ENCODE data around the gene IRF2. TPM values are rescaled to one million over a fixed set of nuclear protein-coding genes. Genes with fewer than 3 reads are reported as not detected.
A peak's percentile ranks its signal among the peaks of the same experiment; 100 is the strongest.

Gene IRF2
- total RNA-seq, 2 donors from 2014 or later: 35.3 to 68.0 TPM

- H3K27me3 ChIP-seq (replicated peaks; ENCODE audit: insufficient read depth): no peaks in the 10 kb centered on the region
- no peaks in the 10 kb centered on the region for H3K9me3 ChIP-seq
- ATAC-seq (ENCODE audit: insufficient number of reproducible peaks, low FRiP score, low read depth) (no peak), DNase-seq (ENCODE audit: low spot score) (no peak)
- peaks cover 18 to 56% of the 10 kb centered on the region in 2 donors for H3K4me1 ChIP-seq (ENCODE audit: control insufficient read depth in 1 of 2, low read depth in 2 of 2)
- TF ChIP-seq CTCF (IDR thresholded peaks at IDR 0.05): no peak
- peaks cover 17% of the 10 kb centered on the region for H3K36me3 ChIP-seq
- peak overlapping the region; percentile 29 to 43 for H3K27ac ChIP-seq
- no peak overlapping the region for H3K4me3 ChIP-seq
Measured at GRCh38 chr4:184399512-184399908, 74.8 kb downstream of the IRF2 start.

- no peaks in the 10 kb centered on the region for H3K27me3 ChIP-seq (replicated peaks; ENCODE audit: insufficient read depth)
- ATAC-seq (ENCODE audit: insufficient number of reproducible peaks, low FRiP score, low read depth): no peak
- no peak for TF ChIP-seq CTCF (IDR thresholded peaks at IDR 0.05)
- H3K4me3 ChIP-seq: no peak overlapping the region
- H3K27ac ChIP-seq: peak overlapping the region; percentile 29 to 43
- peaks cover 18 to 56% of the 10 kb centered on the region in 2 donors for H3K4me1 ChIP-seq (ENCODE audit: control insufficient read depth in 1 of 2, low read depth in 2 of 2)
- peaks cover 16% of the 10 kb centered on the region for H3K36me3 ChIP-seq
- no peaks in the 10 kb centered on the region for H3K9me3 ChIP-seq
- no peak for DNase-seq (ENCODE audit: low spot score)
Measured at GRCh38 chr4:184398741-184399511, 75.4 kb downstream of the IRF2 start.

- Histone ChIP-seq H3K27me3 (replicated peaks; ENCODE audit: insufficient read depth) (no peaks in the 10 kb centered on the region), H3K9me3 (no peaks in the 10 kb centered on the region), H3K4me1 (ENCODE audit: control insufficient read depth in 1 of 2, low read depth in 2 of 2) (peaks cover 18 to 56% of the 10 kb centered on the region in 2 donors), H3K4me3 (no peak overlapping the region), H3K27ac (no peak overlapping the region), H3K36me3 (peaks cover 16% of the 10 kb centered on the region)
- no peak for ATAC-seq (ENCODE audit: insufficient number of reproducible peaks, low FRiP score, low read depth)
- no peak for DNase-seq (ENCODE audit: low spot score)
- no peak for TF ChIP-seq CTCF (IDR thresholded peaks at IDR 0.05)
Measured at GRCh38 chr4:184397516-184398163, 76.7 kb downstream of the IRF2 start.

GRCh38 chr4:184396570-184397515 is 77.5 kb downstream of the IRF2 start:
- Histone ChIP-seq H3K4me1 (ENCODE audit: control insufficient read depth in 1 of 2, low read depth in 2 of 2) (peaks cover 17 to 48% of the 10 kb centered on the region in 2 donors), H3K36me3 (peaks cover 23% of the 10 kb centered on the region)

More at GRCh38 chr4:184396570-184397515, 77.5 kb downstream of the IRF2 start:
- Histone ChIP-seq H3K27ac (no peak overlapping the region), H3K27me3 (replicated peaks; ENCODE audit: insufficient read depth) (no peaks in the 10 kb centered on the region), H3K9me3 (no peaks in the 10 kb centered on the region), H3K4me3 (no peak overlapping the region)
- TF ChIP-seq CTCF (IDR thresholded peaks at IDR 0.05): no peak
- ATAC-seq (ENCODE audit: insufficient number of reproducible peaks, low FRiP score, low read depth) (no peak), DNase-seq (ENCODE audit: low spot score) (no peak)
